Measurements from ENCODE around the gene ABHD4.

ABHD4 gene

DNA sequence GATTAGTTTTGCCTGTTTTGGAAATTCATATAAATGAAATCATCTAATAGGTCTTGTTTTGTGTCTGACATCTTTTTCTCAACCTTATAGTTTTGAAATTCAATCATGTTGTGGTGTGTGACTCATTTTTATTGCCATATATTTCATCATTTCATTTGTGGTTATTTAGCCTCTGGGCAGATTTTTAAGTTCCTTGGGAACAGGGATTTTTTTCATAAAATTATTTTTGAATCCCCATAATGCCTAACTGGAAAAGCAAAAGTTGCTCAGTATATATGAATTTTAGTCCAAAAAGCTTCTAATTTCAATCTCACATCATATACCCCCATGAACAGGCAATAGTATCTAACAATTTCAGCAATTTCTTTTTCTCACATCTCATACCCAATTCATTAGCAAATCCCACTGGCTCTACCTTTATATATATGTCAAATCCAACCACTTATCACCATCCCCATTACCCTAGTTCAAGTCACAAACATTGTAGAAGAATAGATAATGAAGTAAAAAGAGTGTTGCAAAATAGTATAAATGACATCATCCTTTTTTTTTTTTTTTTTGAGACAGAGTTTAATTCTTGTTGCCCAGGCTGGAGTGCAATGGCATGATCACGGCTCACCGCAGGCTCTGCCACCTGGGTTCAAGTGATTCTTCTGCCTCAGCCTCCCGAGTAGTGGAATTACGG is 48.6 kb downstream of the ABHD4 start:
- ChIA-PET POLR2A (ENCODE audit: low non-redundant PET) (no interaction called here), CTCF (interaction anchor here (0.6 to 0.7 kb wide), 2 partner anchors 83 to 156 kb away, joined by 3 to 4 read pairs; no protein-coding TSS in a partner anchor)
- H3K27ac ChIP-seq, result peak overlapping the region; percentile 97
- peak; percentile 81 for DNase-seq (ENCODE audit: low spot score)
- TF ChIP-seq, protein P1, sequence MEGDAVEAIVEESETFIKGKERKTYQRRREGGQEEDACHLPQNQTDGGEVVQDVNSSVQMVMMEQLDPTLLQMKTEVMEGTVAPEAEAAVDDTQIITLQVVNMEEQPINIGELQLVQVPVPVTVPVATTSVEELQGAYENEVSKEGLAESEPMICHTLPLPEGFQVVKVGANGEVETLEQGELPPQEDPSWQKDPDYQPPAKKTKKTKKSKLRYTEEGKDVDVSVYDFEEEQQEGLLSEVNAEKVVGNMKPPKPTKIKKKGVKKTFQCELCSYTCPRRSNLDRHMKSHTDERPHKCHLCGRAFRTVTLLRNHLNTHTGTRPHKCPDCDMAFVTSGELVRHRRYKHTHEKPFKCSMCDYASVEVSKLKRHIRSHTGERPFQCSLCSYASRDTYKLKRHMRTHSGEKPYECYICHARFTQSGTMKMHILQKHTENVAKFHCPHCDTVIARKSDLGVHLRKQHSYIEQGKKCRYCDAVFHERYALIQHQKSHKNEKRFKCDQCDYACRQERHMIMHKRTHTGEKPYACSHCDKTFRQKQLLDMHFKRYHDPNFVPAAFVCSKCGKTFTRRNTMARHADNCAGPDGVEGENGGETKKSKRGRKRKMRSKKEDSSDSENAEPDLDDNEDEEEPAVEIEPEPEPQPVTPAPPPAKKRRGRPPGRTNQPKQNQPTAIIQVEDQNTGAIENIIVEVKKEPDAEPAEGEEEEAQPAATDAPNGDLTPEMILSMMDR (conservative IDR thresholded peaks at IDR 0.05; ENCODE audit: low read depth), result no peak

DNA sequence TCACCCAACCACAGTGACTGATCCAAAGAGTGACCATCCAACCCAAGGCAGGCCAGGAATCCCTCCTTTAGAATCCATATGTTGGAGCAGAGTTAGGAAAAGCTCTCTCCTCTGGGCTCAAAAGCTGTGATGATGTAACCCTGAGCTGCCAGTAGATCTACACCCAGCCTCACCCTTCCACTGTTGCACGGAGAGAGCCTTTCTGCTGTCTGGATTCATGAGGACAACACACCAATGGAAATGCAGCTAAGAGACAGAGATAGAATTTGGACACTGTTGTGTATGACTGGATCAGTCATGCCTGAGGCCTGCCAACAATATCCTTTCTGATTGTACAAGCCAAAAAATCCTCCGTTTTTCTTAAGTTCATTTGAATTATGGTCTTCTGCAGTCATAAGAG is 50.4 kb downstream of the ABHD4 start:
- DNase-seq (ENCODE audit: low spot score), result no peak
- no peak overlapping the region for H3K27ac ChIP-seq
- ChIA-PET CTCF (interaction anchor here (0.6 kb wide), 1 partner anchor 28 kb away, joined by 3 read pairs; no protein-coding TSS in a partner anchor), POLR2A (ENCODE audit: low non-redundant PET) (no interaction called here)
- TF ChIP-seq, protein P1 (conservative IDR thresholded peaks at IDR 0.05; ENCODE audit: low read depth), result no peak

- CTCF ChIA-PET, result interaction anchor here (3.7 kb wide), 1 partner anchor 79 kb away, joined by 44 read pairs; no protein-coding TSS in a partner anchor
- no peak for DNase-seq (ENCODE audit: low spot score)
- TF ChIP-seq, protein P1 (conservative IDR thresholded peaks at IDR 0.05; ENCODE audit: low read depth), result no peak
These were observed 52.1 kb downstream of the ABHD4 start for GRCh38 chr14:22650046-22650739.

GRCh38 chr14:22650960-22651521 is 52.9 kb downstream of the ABHD4 start:
- TF ChIP-seq, protein P1 (conservative IDR thresholded peaks at IDR 0.05; ENCODE audit: low read depth), result no peak
- DNase-seq (ENCODE audit: low spot score), result no peak
- ChIA-PET CTCF (interaction anchor here (3.7 kb wide), 1 partner anchor 80 kb away, joined by 44 read pairs; no protein-coding TSS in a partner anchor), POLR2A (ENCODE audit: low non-redundant PET) (no interaction called here)
- H3K27ac ChIP-seq, result no peak overlapping the region

More at GRCh38 chr14:22650046-22650739, 52.1 kb downstream of the ABHD4 start:
- POLR2A ChIA-PET (ENCODE audit: low non-redundant PET), result no interaction called here
- no peak overlapping the region for H3K27ac ChIP-seq

- POLR2A ChIA-PET (ENCODE audit: low non-redundant PET), result no interaction called here
- no peak for DNase-seq (ENCODE audit: low spot score)
- H3K27ac ChIP-seq, result no peak overlapping the region
- TF ChIP-seq, protein P1 (conservative IDR thresholded peaks at IDR 0.05; ENCODE audit: low read depth), result no peak
- CTCF ChIA-PET, result interaction anchor here (1.3 to 3.7 kb wide), 3 partner anchors 80 to 203 kb away, joined by 5 to 44 read pairs (median 17); no protein-coding TSS in a partner anchor
These were observed 53.5 kb downstream of the ABHD4 start for GRCh38 chr14:22651586-22651985.

GRCh38 chr14:22653012-22653621 is 55.0 kb downstream of the ABHD4 start:
- H3K27ac ChIP-seq, result no peak overlapping the region
- ChIA-PET CTCF (interaction anchor here (0.6 to 3.7 kb wide), 18 partner anchors 36 to 263 kb away, joined by 3 to 44 read pairs (median 4); partner anchors contain the start of genes ABHD4, DAD1 and OXA1L), POLR2A (ENCODE audit: low non-redundant PET) (no interaction called here)
- DNase-seq (ENCODE audit: low spot score), result peak; percentile 78
- TF ChIP-seq, protein P1 (conservative IDR thresholded peaks at IDR 0.05; ENCODE audit: low read depth), result peak; percentile 84

All from RWPE1 (cell line).